Gastroesophageal sphincter (tissue), 3 donors: ENCODE data around the gene STK25.
"Not testable (repeated sequence)": the region's sequence is repeated elsewhere in the genome, so short reads cannot be mapped to it uniquely, and the experiment has no call there.

Experiments
- CTCF ChIP-seq, 4 experiments: fragments of 200-600 bp in 2 of 4; fragments of 450-650 bp in 2 of 4; sonication (generic) in 1 of 4; IDR thresholded peaks; one replicate each; pipeline ENCODE4 v1.5.1; 2017 to 2019; ENCODE audit warnings: antibody characterized with exemption in 4 of 4, mild to moderate bottlenecking in 2 of 4, moderate library complexity in 2 of 4
- POLR2A ChIP-seq, 2 donors: fragments of 450-650 bp; IDR thresholded peaks; one replicate each; pipeline ENCODE4 v1.6.1; 2017; ENCODE audit warnings: antibody characterized with exemption in 2 of 2, mild to moderate bottlenecking in 2 of 2, moderate library complexity in 1 of 2
- POLR2AphosphoS5 ChIP-seq: sonication (generic); formaldehyde crosslinking; IDR thresholded peaks from one replicate; pipeline ENCODE4 v1.6.1; 2017; ENCODE audit warnings: antibody characterized with exemption

- TF ChIP-seq CTCF (IDR thresholded peaks at IDR 0.05); POLR2A (IDR thresholded peaks at IDR 0.05); POLR2AphosphoS5: not testable (repeated sequence)
These were observed 17.7 kb upstream of the STK25 start for GRCh38 chr2:241525818-241526780.
